HEK293 (cell line): ENCODE measurements around the gene AGPAT4.

Experiments used
- CTCF ChIA-PET: fragments of 350-600 bp; formaldehyde crosslinking; extraction: SDS; loops from one replicate; lab custom pipeline; 2021; ENCODE audit warnings: antibody characterized with exemption; lab: Yijun Ruan, JAX
- POLR2A ChIA-PET: fragments of 300-600 bp; formaldehyde crosslinking; extraction: SDS; loops from one replicate; lab custom pipeline; 2020; ENCODE audit warnings: antibody characterized with exemption, inconsistent platforms; lab: Yijun Ruan, JAX
- H3K27ac ChIP-seq: fragments of 200-500 bp; sonication (Bioruptor generic); 2 replicates; pipeline ENCODE4 v1.5.1; 2014; ENCODE audit warnings: low read depth, low read length, control low read depth, inconsistent platforms; ENCODE audit errors: extremely low read depth
- H3K36me3 ChIP-seq, 2 experiments: fragments of 200-500 bp in 1 of 2; sonication (Bioruptor generic) in 1 of 2; 1 replicate in 1 of 2; 2 replicates in 1 of 2; pipeline ENCODE4 v1.5.1; 2014 to 2017; ENCODE audit warnings: inconsistent platforms in 2 of 2, low read length in 2 of 2; ENCODE audit not compliant: control insufficient read depth in 2 of 2, insufficient read depth in 1 of 2
- H3K4me1 ChIP-seq: fragments of 200-500 bp; sonication (Bioruptor generic); 2 replicates; pipeline ENCODE4 v1.5.1; 2014; ENCODE audit warnings: mild to moderate bottlenecking, low read length, inconsistent platforms; ENCODE audit not compliant: control insufficient read depth, insufficient read depth
- H3K4me3 ChIP-seq: 2 replicates; pipeline ENCODE4 v1.5.1; 2011; ENCODE audit warnings: low read depth, mild to moderate bottlenecking, control low read depth, low read length, moderate library complexity
- H3K9me3 ChIP-seq: fragments of 200-500 bp; sonication (Bioruptor generic); 2 replicates; pipeline ENCODE4 v1.5.1; 2014; ENCODE audit warnings: low read depth, low read length, inconsistent platforms; ENCODE audit not compliant: control insufficient read depth, insufficient read depth
- GLI4 ChIP-seq: fragments of 450-650 bp; formaldehyde crosslinking; IDR thresholded peaks from 2 replicates; pipeline ENCODE4 v1.5.1; 2016; ENCODE audit warnings: missing biosample characterization, missing genetic modification characterization
- HOXA7 ChIP-seq: sonication (generic); formaldehyde crosslinking; IDR thresholded peaks from 2 replicates; pipeline ENCODE4 v1.8.1; 2022; ENCODE audit warnings: missing genetic modification reagents, borderline replicate concordance
- KLF7 ChIP-seq: fragments of 450-650 bp; formaldehyde crosslinking; IDR thresholded peaks from 2 replicates; pipeline ENCODE4 v1.5.1; 2016; ENCODE audit warnings: missing biosample characterization, missing genetic modification characterization, borderline replicate concordance
- PRDM10 ChIP-seq: fragments of 450-650 bp; formaldehyde crosslinking; IDR thresholded peaks from 2 replicates; pipeline ENCODE4 v1.5.1; 2016; ENCODE audit warnings: missing biosample characterization, missing genetic modification characterization
- SALL2 ChIP-seq: fragments of 450-650 bp; formaldehyde crosslinking; IDR thresholded peaks from 2 replicates; pipeline ENCODE4 v1.5.0; 2017; ENCODE audit warnings: missing biosample characterization, mild to moderate bottlenecking, missing genetic modification characterization, borderline replicate concordance
- SCRT1 ChIP-seq: fragments of 450-650 bp; formaldehyde crosslinking; IDR thresholded peaks from 2 replicates; pipeline ENCODE4 v1.5.1; 2016; ENCODE audit warnings: missing biosample characterization, missing genetic modification characterization, borderline replicate concordance
- ZBTB10 ChIP-seq: fragments of 450-650 bp; formaldehyde crosslinking; IDR thresholded peaks from 2 replicates; pipeline ENCODE4 v1.5.1; 2016; ENCODE audit warnings: missing biosample characterization, missing genetic modification characterization
- ZNF121 ChIP-seq: fragments of 450-650 bp; formaldehyde crosslinking; IDR thresholded peaks from 2 replicates; pipeline ENCODE4 v1.5.1; 2016; ENCODE audit warnings: missing biosample characterization, missing genetic modification characterization
- ZNF133 ChIP-seq: fragments of 450-650 bp; formaldehyde crosslinking; IDR thresholded peaks from 2 replicates; pipeline ENCODE4 v1.5.1; 2016; ENCODE audit warnings: missing biosample characterization, missing genetic modification characterization
- ZNF221 ChIP-seq: fragments of 450-650 bp; formaldehyde crosslinking; IDR thresholded peaks from 2 replicates; pipeline ENCODE4 v1.5.1; 2017; ENCODE audit warnings: missing biosample characterization, missing genetic modification characterization, borderline replicate concordance
- ZNF280D ChIP-seq: fragments of 450-650 bp; formaldehyde crosslinking; IDR thresholded peaks from 2 replicates; pipeline ENCODE4 v1.5.1; 2016; ENCODE audit warnings: missing biosample characterization, missing genetic modification characterization
- ZNF302 ChIP-seq: fragments of 450-650 bp; formaldehyde crosslinking; IDR thresholded peaks from 2 replicates; pipeline ENCODE4 v1.5.1; 2016; ENCODE audit warnings: missing biosample characterization, missing genetic modification characterization, low read depth
- ZNF391 ChIP-seq: fragments of 450-650 bp; formaldehyde crosslinking; IDR thresholded peaks from 2 replicates; pipeline ENCODE4 v1.5.1; 2016; ENCODE audit warnings: low read depth, missing biosample characterization, missing genetic modification characterization, borderline replicate concordance
- ZNF433 ChIP-seq: fragments of 450-650 bp; formaldehyde crosslinking; IDR thresholded peaks from 2 replicates; pipeline ENCODE4 v1.5.1; 2016; ENCODE audit warnings: missing biosample characterization, missing genetic modification characterization, low read depth
- ZNF664 ChIP-seq: fragments of 450-650 bp; formaldehyde crosslinking; IDR thresholded peaks from 2 replicates; pipeline ENCODE4 v1.5.1; 2016; ENCODE audit warnings: missing biosample characterization, missing genetic modification characterization
- ZNF704 ChIP-seq: fragments of 450-650 bp; formaldehyde crosslinking; IDR thresholded peaks from 2 replicates; pipeline ENCODE4 v1.5.1; 2016; ENCODE audit warnings: missing biosample characterization, missing genetic modification characterization
- ZNF837 ChIP-seq: fragments of 450-650 bp; formaldehyde crosslinking; IDR thresholded peaks from 2 replicates; pipeline ENCODE4 v1.5.1; 2016; ENCODE audit warnings: missing biosample characterization, missing genetic modification characterization
- ZSCAN23 ChIP-seq: fragments of 450-650 bp; formaldehyde crosslinking; IDR thresholded peaks from 2 replicates; pipeline ENCODE4 v1.5.1; 2016; ENCODE audit warnings: missing biosample characterization, missing genetic modification characterization

Gene AGPAT4

GRCh38 chr6:161261325-161261724, 12.5 kb downstream of the AGPAT4 start:
- Histone ChIP-seq H3K9me3 (no peaks in the 10 kb centered on the region), H3K36me3 (peaks cover 0 to 37% of the 10 kb centered on the region in 2 experiments; a peak in 2 of 3 replicates), H3K4me3 (no peak overlapping the region), H3K4me1 (no peaks in the 10 kb centered on the region), H3K27ac (no peak overlapping the region)
- TF ChIP-seq SALL2 (tag by site-specific recombination) (no peak), ZNF133 (no peak), ZNF704 (no peak), ZNF837 (tag by site-specific recombination) (no peak), ZBTB10 (tag by site-specific recombination) (no peak), ZNF121 (tag by site-specific recombination) (no peak), GLI4 (tag by site-specific recombination) (no peak), ZNF433 (tag by site-specific recombination) (no peak), SCRT1 (tag by site-specific recombination) (no peak), ZNF221 (tag by site-specific recombination) (no peak), PRDM10 (no peak), ZSCAN23 (tag by site-specific recombination) (no peak)
- ChIA-PET POLR2A (interaction anchor here (1.4 to 1.7 kb wide), 2 partner anchors 10 to 13 kb away, joined by 5 to 14 read pairs; partner anchors contain the start of gene AGPAT4), CTCF (interaction anchor here (1.1 to 1.7 kb wide), 2 partner anchors 8 to 10 kb away, joined by 3 to 4 read pairs; no protein-coding TSS in a partner anchor)

- no peak overlapping the region for H3K4me3 ChIP-seq
- peaks cover 0 to 37% of the 10 kb centered on the region in 2 experiments; a peak in 2 of 3 replicates for H3K36me3 ChIP-seq
- ChIA-PET CTCF (interaction anchor here (1.0 to 1.6 kb wide), 2 partner anchors 11 to 527 kb away, joined by 4 read pairs; no protein-coding TSS in a partner anchor), POLR2A (no interaction called here)
- H3K27ac ChIP-seq = no peak overlapping the region
- no peaks in the 10 kb centered on the region for H3K4me1 ChIP-seq
- no peak for TF ChIP-seq ZNF280D
- no peak for TF ChIP-seq ZNF664 (tag by site-specific recombination)
- no peak for TF ChIP-seq HOXA7
- TF ChIP-seq KLF7 (tag by site-specific recombination) = no peak
- no peak for TF ChIP-seq GLI4 (tag by site-specific recombination)
- no peak for TF ChIP-seq ZNF302 (tag by site-specific recombination)
- no peak for TF ChIP-seq ZNF391 (tag by site-specific recombination)
- no peaks in the 10 kb centered on the region for H3K9me3 ChIP-seq
Observed at GRCh38 chr6:161259302-161259701, 14.6 kb downstream of the AGPAT4 start.
